GM12878 (cell line): ENCODE data around the gene NCAM1. TPM values are rescaled to one million over a fixed set of nuclear protein-coding genes. Genes with fewer than 3 reads are reported as not detected.

Experiments
- ATAC-seq: fragments of 200-7000 bp; cut with Tn5 transposase; 3 replicates; pipeline ENCODE4 v1.9.1; 2020; ENCODE audit warnings: mild to moderate bottlenecking, moderate library complexity
- BruUV-seq: library from RNA; stranded (reverse); fragments of 400-500 nt; replicated peaks from 2 replicates; lab custom pipeline; 2021; lab: Mats Ljungman, UMichigan
- CTCF ChIA-PET: fragments of 300-600 bp; sonication (Branson Sonifier 250); formaldehyde crosslinking; extraction: SDS; loops from one replicate; lab custom pipeline; 2021; ENCODE audit warnings: inconsistent platforms; lab: Yijun Ruan, JAX
- POLR2A ChIA-PET: fragments of 350-600 bp; formaldehyde crosslinking; extraction: SDS; loops from one replicate; lab custom pipeline; 2021; ENCODE audit warnings: inconsistent platforms; lab: Charles Lee
- RAD21 ChIA-PET: fragments of 300-600 bp; sonication (Branson Sonifier 250); formaldehyde crosslinking; loops from one replicate; lab custom pipeline; 2023; ENCODE audit warnings: antibody characterized with exemption; ENCODE audit not compliant: unreplicated experiment; lab: Charles Lee
- SMC1A ChIA-PET: fragments of 300-600 bp; sonication (Branson Sonifier 250); formaldehyde crosslinking; loops from one replicate; lab custom pipeline; 2023; ENCODE audit not compliant: unreplicated experiment, uncharacterized antibody; lab: Charles Lee
- DNase-seq: peaks from one replicate; pipeline ENCODE4 v3.0.0-alpha.2; 2011; ENCODE audit warnings: low read depth, low spot score
- FAIRE-seq: peaks from 3 replicates; lab custom pipeline; 2011; peaks lifted over from hg19 to GRCh38; lab: Jason Lieb, UNC
- H2AFZ ChIP-seq: 2 replicates; pipeline ENCODE4 v1.6.0; 2011; ENCODE audit warnings: low read depth, low read length, control low read depth; ENCODE audit not compliant: control insufficient read depth
- H3K27ac ChIP-seq: 2 replicates; pipeline ENCODE4 v1.5.1; 2011; ENCODE audit warnings: control low read depth; ENCODE audit not compliant: control insufficient read depth, insufficient read depth
- H3K27me3 ChIP-seq, 2 experiments: replicated peaks in 1 of 2; 2 replicates each; pipeline versions ENCODE4 v1.6.0 to v1.6.1; 2011; ENCODE audit warnings: low read length in 1 of 2; ENCODE audit not compliant: control insufficient read depth in 2 of 2, insufficient read depth in 2 of 2
- H3K36me3 ChIP-seq, 2 experiments: 2 replicates each; pipeline ENCODE4 v1.5.1; 2011; ENCODE audit warnings: low read length in 1 of 2; ENCODE audit not compliant: control insufficient read depth in 2 of 2, insufficient read depth in 2 of 2
- H3K4me1 ChIP-seq: 2 replicates; pipeline ENCODE4 v1.6.1; 2011; ENCODE audit warnings: mild to moderate bottlenecking, low read length, moderate library complexity, mixed read lengths; ENCODE audit not compliant: control insufficient read depth, insufficient read depth
- H3K4me2 ChIP-seq: 2 replicates; pipeline ENCODE4 v1.6.0; 2011; ENCODE audit warnings: control low read depth; ENCODE audit not compliant: control insufficient read depth, insufficient read depth
- H3K4me3 ChIP-seq: fragments of 200-600 bp; sonication (generic); 2 replicates; pipeline ENCODE4 v1.5.1; 2016
- H3K79me2 ChIP-seq: 2 replicates; pipeline ENCODE4 v1.6.0; 2011; ENCODE audit warnings: low read length; ENCODE audit not compliant: control insufficient read depth, insufficient read depth
- H3K9ac ChIP-seq: 2 replicates; pipeline ENCODE4 v1.8.0; 2011; ENCODE audit warnings: low read length, control low read depth, mixed read lengths; ENCODE audit not compliant: control insufficient read depth, insufficient read depth
- H3K9me3 ChIP-seq: replicated peaks from 3 replicates; pipeline ENCODE4 v1.5.1; 2011; ENCODE audit warnings: mild to moderate bottlenecking, low read length; ENCODE audit not compliant: control insufficient read depth, insufficient read depth
- H4K20me1 ChIP-seq: 2 replicates; pipeline ENCODE4 v1.6.0; 2011; ENCODE audit not compliant: control insufficient read depth, insufficient read depth
- GATAD2B ChIP-seq: fragments of 450-650 bp; conservative IDR thresholded peaks from 2 replicates; pipeline ENCODE4 v1.6.1; 2017; ENCODE audit warnings: low read depth, mild to moderate bottlenecking, moderate library complexity
- IRF5 ChIP-seq: fragments of 450-650 bp; IDR thresholded peaks from 2 replicates; pipeline ENCODE4 v1.6.1; 2017; ENCODE audit warnings: borderline replicate concordance
- MTA2 ChIP-seq: fragments of 450-650 bp; IDR thresholded peaks from 2 replicates; pipeline ENCODE4 v1.6.1; 2016; ENCODE audit warnings: low read depth, mild to moderate bottlenecking, moderate library complexity
- NR2C2 ChIP-seq: IDR thresholded peaks from 2 replicates; pipeline ENCODE4 v1.6.1; 2011; ENCODE audit warnings: borderline replicate concordance, low read depth; ENCODE audit not compliant: control insufficient read depth, insufficient read length
- PKNOX1 ChIP-seq: fragments of 450-650 bp; IDR thresholded peaks from 2 replicates; pipeline ENCODE4 v1.6.1; 2016; ENCODE audit warnings: mild to moderate bottlenecking
- WRNIP1 ChIP-seq: IDR thresholded peaks from 2 replicates; pipeline ENCODE4 v1.6.1; 2011; ENCODE audit warnings: low read depth, low read length, improper control_type of control experiment, borderline replicate concordance
- WGBS: methylation state at CpG from one replicate; pipeline ENCODE4 v1.1.6; 2016; ENCODE audit warnings: low lambda C conversion rate; ENCODE audit not compliant: insufficient replicate concordance, insufficient coverage; ENCODE audit errors: missing lambda C conversion rate; 5-methylcytosine and 5-hydroxymethylcytosine counted together
- in situ Hi-C: fragments of 300-500 bp; cut with MboI; formaldehyde crosslinking; loops from 9 replicates; pipeline ENCODE4 v1.14.3; 2018; ENCODE audit warnings: mixed read lengths
- intact Hi-C: fragments of 100-400 bp; cut with micrococcal nuclease; formaldehyde crosslinking; loops from one replicate; pipeline ENCODE4 v1.14.2; 2022; ENCODE audit not compliant: unreplicated experiment
- polyA plus RNA-seq, 11 experiments: library from polyadenylated mRNA; depleted of rRNA in 4 of 11; unstranded in 6 of 11; stranded (reverse) in 5 of 11; fragments of >200 nt; fragmentation: Nextera tagmentation in 4 of 11; fragmentation: Illumina TruSeq in 1 of 11; extraction: Ambion mirVana in 4 of 11; extraction: Trizol in 1 of 11; gene quantifications; 1 replicate in 1 of 11; 2 replicates in 10 of 11; pipeline versions ENCODE4 v1.2.1 to v1.2.3, GENCODE V29; 2011 to 2016; ENCODE audit warnings: inconsistent platforms in 2 of 11, missing spikeins in 2 of 11, low read depth in 1 of 11
- total RNA-seq, 4 experiments: library from RNA; depleted of rRNA in 3 of 4; stranded (reverse); fragments of >200 nt in 3 of 4; fragmentation: Illumina TruSeq in 1 of 4; extraction: Trizol in 1 of 4; gene quantifications; 2 replicates each; pipeline versions ENCODE4 v1.2.1 to v1.2.3, GENCODE V29; 2013 to 2021

Gene NCAM1
- total and polyA plus RNA-seq, 10 of the 15 experiments (the other 5 are each of a cell fraction or from before 2014, with no cell fraction given) = 0.10 to 0.23 (median 0.11) TPM; not detected in 7

- Histone ChIP-seq H3K4me3 (no peak overlapping the region), H3K79me2 (no peaks in the 10 kb centered on the region), H3K4me2 (no peak overlapping the region), H3K36me3 (no peaks in the 10 kb centered on the region), H3K27ac (no peak overlapping the region), H3K9me3 (no peaks in the 10 kb centered on the region), H2AFZ (no peak overlapping the region), H3K9ac (no peak overlapping the region), H4K20me1 (no peaks in the 10 kb centered on the region), H3K27me3 (peaks cover 0 to under 1% of the 10 kb centered on the region in 2 experiments; a peak in 1 of 4 replicates), H3K4me1 (peaks cover 5% of the 10 kb centered on the region)
- no peak for ATAC-seq
- intact Hi-C loops = loop anchor here (10.0 kb wide), 1 partner anchor 60 kb away; no protein-coding TSS in a partner anchor
- no peak for DNase-seq
- WGBS = 13% methylated on average over 5 of the region's 5 CpGs
- SMC1A ChIA-PET = no interaction called here
- POLR2A ChIA-PET = no interaction called here
- FAIRE-seq = no peak
- no TSS peak for BruUV-seq
- in situ Hi-C loops = no loop called here
- TF ChIP-seq MTA2 (no peak), WRNIP1 (no peak), IRF5 (no peak), GATAD2B (no peak), NR2C2 (no peak), PKNOX1 (no peak)
- RAD21 ChIA-PET = no interaction called here
- CTCF ChIA-PET = no interaction called here
Measured at GRCh38 chr11:113184498-113184897, 223.3 kb downstream of the NCAM1 start.
